GM19351 (cell line): ENCODE data around the gene CDC42BPA.
"Not testable (repeated sequence)": the region's sequence is repeated elsewhere in the genome, so short reads cannot be mapped to it uniquely, and the experiment has no call there.

ENCODE experiments used
- ATAC-seq: cut with Tn5 transposase; IDR thresholded peaks from one replicate; pipeline ENCODE4 v1.9.1; 2021; ENCODE audit warnings: mild to moderate bottlenecking, moderate library complexity; ENCODE audit not compliant: unreplicated experiment

CDC42BPA gene

GRCh38 chr1:227140376-227140775, 177.9 kb downstream of the CDC42BPA start:
- no peak for ATAC-seq

- no peak for ATAC-seq
Observed at GRCh38 chr1:227136210-227136820, 182.0 kb downstream of the CDC42BPA start.

GRCh38 chr1:227134686-227135314, 183.5 kb downstream of the CDC42BPA start:
- ATAC-seq = no peak

GRCh38 chr1:227132695-227133094, 185.6 kb downstream of the CDC42BPA start:
- ATAC-seq = not testable (repeated sequence)

GRCh38 chr1:227131193-227131592, 187.1 kb downstream of the CDC42BPA start:
- no peak for ATAC-seq

GRCh38 chr1:227127891-227128290, 190.4 kb downstream of the CDC42BPA start:
- ATAC-seq = peak; percentile 86

GRCh38 chr1:227125929-227126545, 192.3 kb downstream of the CDC42BPA start:
- ATAC-seq = no peak

GRCh38 chr1:227124473-227124872, 193.8 kb downstream of the CDC42BPA start:
- ATAC-seq = no peak

GRCh38 chr1:227120826-227121225, 197.5 kb downstream of the CDC42BPA start:
- no peak for ATAC-seq

GRCh38 chr1:227112538-227112937, 205.8 kb downstream of the CDC42BPA start:
- no peak for ATAC-seq

GRCh38 chr1:227111782-227112181, 206.5 kb downstream of the CDC42BPA start:
- ATAC-seq = no peak

GRCh38 chr1:227105291-227105690, 213.0 kb downstream of the CDC42BPA start:
- not testable (repeated sequence) for ATAC-seq

- no peak for ATAC-seq
Observed at GRCh38 chr1:227102056-227102455, 216.2 kb downstream of the CDC42BPA start.

GRCh38 chr1:227094249-227094966, 223.9 kb downstream of the CDC42BPA start:
- ATAC-seq = no peak

- no peak for ATAC-seq
Observed at GRCh38 chr1:227093309-227093708, 225.0 kb downstream of the CDC42BPA start.

GRCh38 chr1:227092069-227092468, 226.2 kb downstream of the CDC42BPA start:
- ATAC-seq = no peak

- no peak for ATAC-seq
Observed at GRCh38 chr1:227086636-227087035, 231.7 kb downstream of the CDC42BPA start.

GRCh38 chr1:227082999-227083746, 235.1 kb downstream of the CDC42BPA start:
- ATAC-seq = no peak

- no peak for ATAC-seq
Observed at GRCh38 chr1:227077783-227078182, 240.5 kb downstream of the CDC42BPA start.

GRCh38 chr1:227073786-227074185, 244.5 kb downstream of the CDC42BPA start:
- no peak for ATAC-seq

- ATAC-seq = peak; percentile 81
Observed at GRCh38 chr1:227072991-227073390, 245.3 kb downstream of the CDC42BPA start.
